ENCODE measurements around the gene RASD1.
"Not testable (repeated sequence)": the region's sequence is repeated elsewhere in the genome, so short reads cannot be mapped to it uniquely, and the experiment has no call there.

Gene RASD1

GRCh38 chr17:17497065-17497844, 1.1 kb upstream of the RASD1 start:
- no peak for DNase-seq (ENCODE audit: low read depth)

GRCh38 chr17:17495536-17496188, 533 bp downstream of the RASD1 start:
- DNase-seq (ENCODE audit: low read depth): no peak

GRCh38 chr17:17494870-17495535, 1.2 kb downstream of the RASD1 start:
- DNase-seq (ENCODE audit: low read depth): no peak

- no peak for DNase-seq (ENCODE audit: low read depth)
These were observed 1.7 kb downstream of the RASD1 start for GRCh38 chr17:17494499-17494869.

- DNase-seq (ENCODE audit: low read depth): no peak
These were observed 2.2 kb downstream of the RASD1 start for GRCh38 chr17:17493986-17494466.

GRCh38 chr17:17493249-17493985, 2.8 kb downstream of the RASD1 start:
- no peak for DNase-seq (ENCODE audit: low read depth)

GRCh38 chr17:17492571-17492970, 3.6 kb downstream of the RASD1 start:
- DNase-seq (ENCODE audit: low read depth): no peak

GRCh38 chr17:17492085-17492484, 4.1 kb downstream of the RASD1 start:
- DNase-seq (ENCODE audit: low read depth): no peak

- no peak for DNase-seq (ENCODE audit: low read depth)
These were observed 4.6 kb downstream of the RASD1 start for GRCh38 chr17:17491546-17491988.

- DNase-seq (ENCODE audit: low read depth): no peak
These were observed 5.1 kb downstream of the RASD1 start for GRCh38 chr17:17491031-17491471.

- DNase-seq (ENCODE audit: low read depth): no peak
These were observed 8.2 kb downstream of the RASD1 start for GRCh38 chr17:17487998-17488397.

GRCh38 chr17:17486416-17486815, 9.8 kb downstream of the RASD1 start:
- not testable (repeated sequence) for DNase-seq (ENCODE audit: low read depth)

GRCh38 chr17:17485420-17485819, 10.8 kb downstream of the RASD1 start:
- DNase-seq (ENCODE audit: low read depth): no peak

- no peak for DNase-seq (ENCODE audit: low read depth)
These were observed 11.7 kb downstream of the RASD1 start for GRCh38 chr17:17484451-17484899.

- no peak for DNase-seq (ENCODE audit: low read depth)
These were observed 14.3 kb downstream of the RASD1 start for GRCh38 chr17:17481860-17482259.

- no peak for DNase-seq (ENCODE audit: low read depth)
These were observed 15.5 kb downstream of the RASD1 start for GRCh38 chr17:17480593-17481148.

GRCh38 chr17:17479209-17479608, 17.0 kb downstream of the RASD1 start:
- no peak for DNase-seq (ENCODE audit: low read depth)

GRCh38 chr17:17476865-17477467, 19.2 kb downstream of the RASD1 start, which contains the start of gene MED9:
TSS of gene MED9 (plus strand) at chr17:17477000. CDS start at chr17:17477042, 42 bp downstream.
- peak; percentile 96 for DNase-seq (ENCODE audit: low read depth)

GRCh38 chr17:17474341-17474740, 21.9 kb downstream of the RASD1 start:
- no peak for DNase-seq (ENCODE audit: low read depth)

- DNase-seq (ENCODE audit: low read depth): no peak
These were observed 23.8 kb downstream of the RASD1 start for GRCh38 chr17:17472333-17472920.

- DNase-seq (ENCODE audit: low read depth): no peak
These were observed 26.2 kb downstream of the RASD1 start for GRCh38 chr17:17469996-17470395.

Data from stimulated activated CD4-positive, alpha-beta T cell treated with anti-CD3 and anti-CD28 coated beads, Interleukin-2, amount 100 ng/mL, for 4 hours (primary cell).